Measurements from ENCODE around the gene SNCAIP. TPM values are rescaled to one million over a fixed set of nuclear protein-coding genes. Genes with fewer than 3 reads are reported as not detected.

SNCAIP gene
- total and polyA plus RNA-seq, 12 donors = 1.3 to 6.4 (median 2.7) TPM

DNA sequence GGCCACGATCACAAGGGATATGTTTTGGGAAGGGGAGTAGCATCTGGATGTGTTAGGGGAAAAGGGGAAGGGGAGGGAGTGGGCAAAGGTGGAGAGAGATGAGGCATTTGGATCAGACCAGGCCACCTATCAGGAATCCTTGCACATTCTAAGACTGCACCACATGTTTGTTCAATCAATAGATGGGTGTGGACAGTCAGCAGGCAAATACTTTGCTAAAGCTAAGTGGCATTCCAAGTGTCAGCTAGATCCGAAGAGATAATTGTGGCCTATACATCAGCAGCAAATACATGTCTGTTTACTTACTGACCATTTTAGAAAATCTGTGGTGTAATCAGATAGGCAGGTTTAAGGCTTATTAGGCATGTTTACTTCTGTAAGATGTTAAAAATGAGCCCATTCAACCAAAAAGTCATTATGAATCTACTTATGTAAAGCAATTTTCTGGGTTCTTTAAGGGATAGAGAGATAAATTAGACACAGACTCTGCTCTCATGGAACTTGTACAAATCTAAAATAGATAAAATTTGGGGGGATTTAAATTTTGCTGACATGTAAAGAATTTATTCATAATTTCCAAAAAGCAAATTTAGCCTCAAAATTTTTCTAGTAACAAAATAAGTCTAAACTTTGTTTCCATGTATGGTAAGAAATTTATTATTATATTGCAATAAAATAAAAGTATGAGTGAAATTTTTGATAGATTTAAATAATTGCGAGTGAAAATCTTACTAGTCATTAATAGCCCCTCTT lies 107.3 kb downstream of the SNCAIP start:
- WGBS, 4 donors = 87 to 89% (median 88%) methylated on average over 3 of the region's 3 CpGs
- no peak overlapping the region for H3K27ac ChIP-seq
- H3K27me3 ChIP-seq = no peaks in the 10 kb centered on the region
- H3K36me3 ChIP-seq (replicated peaks in 1 of 2) = no peaks in the 10 kb centered on the region
- no peak for DNase-seq
- no peaks in the 10 kb centered on the region for H3K9me3 ChIP-seq (replicated peaks in 1 of 3)
- TF ChIP-seq CTCF (IDR thresholded peaks at IDR 0.05) (no peak), POLR2A (IDR thresholded peaks at IDR 0.05) (no peak)
- H3K4me3 ChIP-seq = no peak overlapping the region
- intact Hi-C loops (cut with DNase I) = loop anchor here (5.0 kb wide), 2 partner anchors 222 to 227 kb away; no protein-coding TSS in a partner anchor
- H3K4me1 ChIP-seq (replicated peaks in 1 of 2) = no peaks in the 10 kb centered on the region

DNA sequence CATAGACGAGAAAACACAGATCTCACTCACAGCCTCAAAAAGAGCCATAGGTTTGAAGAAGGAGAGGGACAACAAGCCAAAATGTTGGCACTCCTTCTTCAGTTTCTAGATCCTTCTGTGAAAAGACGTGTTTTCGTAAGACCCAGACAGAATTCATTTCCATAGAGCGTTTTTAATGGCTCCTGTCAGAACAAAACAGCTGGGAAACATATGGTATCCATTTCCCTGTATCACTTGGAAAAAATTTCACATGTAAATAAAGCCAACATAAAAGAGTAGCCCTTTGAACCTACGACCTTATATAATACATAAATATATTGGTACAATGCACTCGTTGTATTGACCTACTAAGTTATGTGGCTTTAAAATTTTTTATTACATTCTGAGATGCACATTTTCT lies 108.1 kb downstream of the SNCAIP start:
- H3K36me3 ChIP-seq (replicated peaks in 1 of 2) = no peaks in the 10 kb centered on the region
- H3K27me3 ChIP-seq = no peaks in the 10 kb centered on the region
- TF ChIP-seq CTCF (IDR thresholded peaks at IDR 0.05) = no peak
- no peak for TF ChIP-seq POLR2A (IDR thresholded peaks at IDR 0.05)
- no peak overlapping the region for H3K4me3 ChIP-seq
- H3K27ac ChIP-seq = no peak overlapping the region
- intact Hi-C loops (cut with DNase I) = loop anchor here in 1 of 2 donors (10.0 kb wide), 1 partner anchor 135 kb away; no protein-coding TSS in a partner anchor
- WGBS, 4 donors = 57 to 81% (median 71%) methylated on average over 6 of the region's 6 CpGs
- no peak for DNase-seq
- no peaks in the 10 kb centered on the region for H3K9me3 ChIP-seq (replicated peaks in 1 of 3)
- H3K4me1 ChIP-seq (replicated peaks in 1 of 2) = no peaks in the 10 kb centered on the region

GRCh38 chr5:122420537-122421236 lies 108.7 kb downstream of the SNCAIP start:
- Histone ChIP-seq H3K4me1 (replicated peaks in 1 of 2) (no peaks in the 10 kb centered on the region), H3K36me3 (replicated peaks in 1 of 2) (no peaks in the 10 kb centered on the region), H3K4me3 (no peak overlapping the region), H3K27me3 (no peaks in the 10 kb centered on the region), H3K9me3 (replicated peaks in 1 of 3) (no peaks in the 10 kb centered on the region), H3K27ac (no peak overlapping the region)
- WGBS, 4 donors = 78 to 91% (median 82%) methylated on average over 3 of the region's 3 CpGs
- no peak for TF ChIP-seq POLR2A (IDR thresholded peaks at IDR 0.05)
- TF ChIP-seq CTCF (IDR thresholded peaks at IDR 0.05) = no peak
- DNase-seq = no peak
- intact Hi-C loops (cut with DNase I) = loop anchor here in 1 of 2 donors (10.0 kb wide), 1 partner anchor 136 kb away; no protein-coding TSS in a partner anchor

DNA sequence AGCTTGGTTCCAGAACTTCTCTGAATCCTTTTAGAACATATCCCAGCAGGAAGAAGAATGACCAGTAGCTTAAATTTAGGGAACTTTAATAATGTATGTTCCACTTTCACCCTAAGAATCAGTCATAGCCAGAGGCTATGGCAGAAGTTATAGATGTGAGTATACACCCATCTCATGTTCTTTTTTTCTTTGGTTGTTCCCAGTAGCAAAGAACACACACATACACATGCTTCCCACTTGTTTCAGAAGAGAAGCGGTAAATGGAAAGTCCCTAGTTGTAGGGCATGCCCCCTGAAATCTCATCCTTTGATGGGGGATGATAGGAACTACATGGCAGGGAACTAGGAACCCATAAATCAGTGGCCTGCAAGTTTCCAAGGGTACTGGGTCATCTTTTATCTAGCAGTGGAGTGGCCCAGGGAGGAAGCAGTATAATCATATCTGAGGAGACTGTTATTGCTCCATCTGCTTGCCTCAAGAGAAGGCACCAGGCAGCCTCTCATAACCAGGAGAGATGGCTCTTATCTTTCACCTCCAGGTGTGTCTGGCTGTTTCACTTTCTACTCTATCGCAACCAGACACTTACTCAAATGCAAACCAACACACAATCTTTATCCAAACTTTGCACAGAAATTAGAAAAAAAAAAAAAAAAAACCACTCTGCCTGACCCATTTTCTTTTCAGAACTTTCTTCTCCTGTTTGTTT lies 109.5 kb downstream of the SNCAIP start:
- Histone ChIP-seq H3K4me1 (replicated peaks in 1 of 2) (no peaks in the 10 kb centered on the region), H3K36me3 (replicated peaks in 1 of 2) (no peaks in the 10 kb centered on the region), H3K27ac (no peak overlapping the region), H3K9me3 (replicated peaks in 1 of 3) (no peaks in the 10 kb centered on the region), H3K27me3 (no peaks in the 10 kb centered on the region), H3K4me3 (no peak overlapping the region)
- DNase-seq = no peak
- WGBS, 4 donors = 79 to 86% (median 84%) methylated on average over 2 of the region's 2 CpGs
- intact Hi-C loops (cut with DNase I) = loop anchor here in 1 of 2 donors (10.0 kb wide), 1 partner anchor 137 kb away; no protein-coding TSS in a partner anchor
- TF ChIP-seq CTCF (IDR thresholded peaks at IDR 0.05) (no peak), POLR2A (IDR thresholded peaks at IDR 0.05) (no peak)

All from adrenal gland (tissue), 12 donors.